K562 (cell line): Measurements from ENCODE around the gene KNSTRN. TPM values are rescaled to one million over a fixed set of nuclear protein-coding genes. Genes with fewer than 3 reads are reported as not detected.
A peak's percentile ranks its signal among the peaks of the same experiment; 100 is the strongest.

Experiments
- AFF1 ChIP-seq, 2 experiments: fragments of 450-650 bp; IDR thresholded peaks; 2 replicates each; pipeline ENCODE4 v1.6.1; 2018; ENCODE audit warnings: mild to moderate bottlenecking in 2 of 2, low read depth in 1 of 2; ENCODE audit not compliant: partially characterized antibody in 2 of 2
- BRF2 ChIP-seq: IDR thresholded peaks from 3 replicates; pipeline ENCODE4 v1.6.1; 2011; ENCODE audit warnings: borderline replicate concordance, mild to moderate bottlenecking; ENCODE audit not compliant: insufficient read length, insufficient read depth
- CCAR2 ChIP-seq: fragments of 200-400 bp; formaldehyde crosslinking; IDR thresholded peaks from 2 replicates; pipeline ENCODE4 v1.6.1; 2017; ENCODE audit warnings: mild to moderate bottlenecking, low read depth, low read length
- ETS2 ChIP-seq: IDR thresholded peaks from 2 replicates; pipeline ENCODE4 v1.6.1; 2016; ENCODE audit warnings: borderline replicate concordance, missing genetic modification characterization, mild to moderate bottlenecking, moderate library complexity, missing compliant biosample characterization; ENCODE audit not compliant: poor library complexity, severe bottlenecking
- GTF2E2 ChIP-seq: fragments of 200-800 bp; sonication (Bioruptor generic); IDR thresholded peaks from 2 replicates; pipeline ENCODE4 v1.6.1; 2016; ENCODE audit warnings: missing genetic modification characterization, missing compliant biosample characterization
- IRF1 ChIP-seq: sonication (generic); formaldehyde crosslinking; IDR thresholded peaks from 2 replicates; pipeline ENCODE4 v1.8.0; 2022; ENCODE audit warnings: missing genetic modification reagents, mild to moderate bottlenecking, borderline replicate concordance
- KDM2B ChIP-seq: fragments of 250-450 bp; sonication (Bioruptor Pico); IDR thresholded peaks from 2 replicates; pipeline ENCODE4 v1.8.0; 2021; ENCODE audit warnings: mild to moderate bottlenecking, moderate library complexity
- KLF16 ChIP-seq: IDR thresholded peaks from 2 replicates; pipeline ENCODE4 v1.6.1; 2016; ENCODE audit warnings: antibody characterized with exemption
- LCOR ChIP-seq: sonication (generic); formaldehyde crosslinking; IDR thresholded peaks from 2 replicates; pipeline ENCODE4 v1.8.0; 2022; ENCODE audit warnings: mild to moderate bottlenecking, missing genetic modification reagents
- MAFK ChIP-seq: IDR thresholded peaks from 2 replicates; pipeline ENCODE4 v1.6.1; 2011; ENCODE audit warnings: low read length, improper control_type of control experiment
- NR4A1 ChIP-seq, 2 experiments: fragments of 250-450 bp in 1 of 2; fragments of 450-650 bp in 1 of 2; sonication (Bioruptor Pico) in 1 of 2; IDR thresholded peaks; 2 replicates each; pipeline versions ENCODE4 v1.4.0 to v1.6.1; 2016 to 2020; ENCODE audit warnings: mild to moderate bottlenecking in 2 of 2, missing compliant biosample characterization in 1 of 2, missing genetic modification characterization in 1 of 2, moderate library complexity in 1 of 2
- PCBP2 ChIP-seq: fragments of 200-400 bp; formaldehyde crosslinking; IDR thresholded peaks from 2 replicates; pipeline ENCODE4 v1.6.1; 2018; ENCODE audit warnings: low read length, low read depth, mild to moderate bottlenecking, moderate library complexity; ENCODE audit not compliant: poor library complexity, severe bottlenecking
- POLR2G ChIP-seq: fragments of 200-400 bp; formaldehyde crosslinking; IDR thresholded peaks from 2 replicates; pipeline ENCODE4 v1.6.1; 2017; ENCODE audit warnings: low read depth, mild to moderate bottlenecking, antibody characterized with exemption, low read length, moderate library complexity
- PURB ChIP-seq: sonication (generic); formaldehyde crosslinking; IDR thresholded peaks from 2 replicates; pipeline ENCODE4 v1.9.0; 2021; ENCODE audit warnings: low read depth, mild to moderate bottlenecking, missing genetic modification reagents
- RB1 ChIP-seq: fragments of 450-650 bp; IDR thresholded peaks from 2 replicates; pipeline ENCODE4 v1.6.1; 2017; ENCODE audit warnings: low read depth, mild to moderate bottlenecking
- RFX5 ChIP-seq: IDR thresholded peaks from 2 replicates; pipeline ENCODE4 v1.6.1; 2011; ENCODE audit warnings: low read depth, mild to moderate bottlenecking, improper control_type of control experiment, low read length
- SNRNP70 ChIP-seq: fragments of 200-400 bp; formaldehyde crosslinking; optimal IDR thresholded peaks from 2 replicates; pipeline ENCODE3; 2017; ENCODE audit warnings: low read depth, low read length
- SP1 ChIP-seq: sonication (generic); formaldehyde crosslinking; IDR thresholded peaks from 2 replicates; pipeline ENCODE4 v1.8.1; 2022; ENCODE audit warnings: mild to moderate bottlenecking, missing genetic modification reagents
- STAT5B ChIP-seq: fragments of 250-450 bp; sonication (Bioruptor Pico); IDR thresholded peaks from 2 replicates; pipeline ENCODE4 v1.8.0; 2021; ENCODE audit warnings: mild to moderate bottlenecking, inconsistent platforms
- TCFL5 ChIP-seq: fragments of 250-450 bp; sonication (Bioruptor Pico); conservative IDR thresholded peaks from 2 replicates; pipeline ENCODE4 v1.6.1; 2021; ENCODE audit warnings: mild to moderate bottlenecking, moderate library complexity, matching md5 sums
- U2AF2 ChIP-seq: fragments of 200-400 bp; formaldehyde crosslinking; optimal IDR thresholded peaks from 2 replicates; pipeline ENCODE3; 2017; ENCODE audit warnings: low read depth, mild to moderate bottlenecking, low read length
- ZNF146 ChIP-seq: IDR thresholded peaks from one replicate; pipeline ENCODE4 v1.6.1; 2018; ENCODE audit warnings: missing compliant biosample characterization; ENCODE audit not compliant: unreplicated experiment
- ZNF174 ChIP-seq: fragments of 250-450 bp; sonication (Bioruptor Pico); IDR thresholded peaks from 2 replicates; pipeline ENCODE4 v1.4.0; 2020; ENCODE audit warnings: mild to moderate bottlenecking
- ZNF232 ChIP-seq: sonication (generic); formaldehyde crosslinking; IDR thresholded peaks from 2 replicates; pipeline ENCODE4 v1.8.0; 2022; ENCODE audit warnings: mild to moderate bottlenecking, missing genetic modification reagents
- ZNF695 ChIP-seq: fragments of 450-650 bp; formaldehyde crosslinking; IDR thresholded peaks from 2 replicates; pipeline ENCODE4 v1.4.0; 2020; ENCODE audit warnings: mild to moderate bottlenecking, moderate library complexity
- polyA plus RNA-seq, 8 experiments: library from polyadenylated mRNA; depleted of rRNA in 4 of 8; stranded (reverse) in 5 of 8; unstranded in 3 of 8; fragments of >200 nt; fragmentation: Nextera tagmentation in 2 of 8; fragmentation: Illumina TruSeq in 1 of 8; extraction: Ambion mirVana in 2 of 8; extraction: Trizol in 1 of 8; gene quantifications; 2 replicates each; pipeline versions ENCODE4 v1.2.1 to v1.2.3, GENCODE V29; 2011 to 2014; ENCODE audit warnings: inconsistent platforms in 1 of 8, missing spikeins in 1 of 8
- total RNA-seq, 7 experiments: library from RNA; depleted of rRNA in 6 of 7; stranded (reverse); fragments of >200 nt in 6 of 7; fragmentation: Illumina TruSeq in 2 of 7; extraction: Trizol in 2 of 7; gene quantifications; 2 replicates each; pipeline versions ENCODE4 v1.2.1 to v1.2.3, GENCODE V29; 2011 to 2021; ENCODE audit warnings: low replicate concordance in 1 of 7

The KNSTRN gene
- total and polyA plus RNA-seq, 9 of the 15 experiments (the other 6 are each of a cell fraction or from before 2014, with no cell fraction given) = 48.7 to 88.2 (median 66.3) TPM

- TF ChIP-seq PCBP2 (no peak), MAFK (no peak), ZNF695 (no peak), STAT5B (no peak), ZNF232 (CRISPR knock-in tag) (no peak), ZNF146 (CRISPR knock-in tag) (no peak), RFX5 (no peak), POLR2G (no peak), PURB (no peak), SNRNP70 (no peak), TCFL5 (CRISPR knock-in tag) (no peak), KDM2B (CRISPR knock-in tag) (no peak), RB1 (0 out of 2 replicates have a peak, but pooled peaks have one; percentile 16), ETS2 (tag) (no peak), CCAR2 (no peak), LCOR (CRISPR knock-in tag) (no peak), GTF2E2 (tag) (no peak), U2AF2 (no peak), BRF2 (no peak), SP1 (no peak), KLF16 (no peak), ZNF174 (CRISPR knock-in tag) (no peak), AFF1 (IDR thresholded peaks at IDR 0.05; ENCODE audit: low read depth in 1 of 2, partially characterized antibody in 2 of 2) (no peak), IRF1 (CRISPR knock-in tag) (no peak), NR4A1 (CRISPR knock-in tag; IDR thresholded peaks at IDR 0.05) (no peak), NR4A1 (tag; IDR thresholded peaks at IDR 0.05) (no peak)
Observed at GRCh38 chr15:40427188-40427587, 44.7 kb downstream of the KNSTRN start (continued).
